ENCODE results near the gene DLX5.
"Not testable (repeated sequence)": the region's sequence is repeated elsewhere in the genome, so short reads cannot be mapped to it uniquely, and the experiment has no call there.

DLX5 gene

GRCh38 chr7:97024209-97025129 lies at the start of gene DLX5:
TSS of gene DLX5 (minus strand) at chr7:97024831. CDS start at chr7:97024623, 208 bp downstream.
- no peak for DNase-seq

GRCh38 chr7:97072025-97072424 lies 47.4 kb upstream of the DLX5 start:
- not testable (repeated sequence) for DNase-seq

GRCh38 chr7:97064972-97065587 lies 40.4 kb upstream of the DLX5 start:
- DNase-seq: peak in 1 of 2 donors; percentile 45

GRCh38 chr7:97064020-97064419 lies 39.4 kb upstream of the DLX5 start:
- no peak for DNase-seq

GRCh38 chr7:97043281-97043680 lies 18.6 kb upstream of the DLX5 start:
- no peak for DNase-seq

- DNase-seq: no peak
Observed at GRCh38 chr7:97039374-97040065, 14.9 kb upstream of the DLX5 start.

- DNase-seq: not testable (repeated sequence)
Observed at GRCh38 chr7:97034213-97034852, 9.7 kb upstream of the DLX5 start.

GRCh38 chr7:97027427-97028234 lies 3.0 kb upstream of the DLX5 start:
- peak in 1 of 2 donors; percentile 53 for DNase-seq

GRCh38 chr7:97026715-97027426 lies 2.2 kb upstream of the DLX5 start:
- no peak for DNase-seq

- no peak for DNase-seq
Observed at GRCh38 chr7:97025983-97026714, 1.5 kb upstream of the DLX5 start.

GRCh38 chr7:97025130-97025499 lies 484 bp upstream of the DLX5 start:
- DNase-seq: no peak

- DNase-seq: no peak
Observed at GRCh38 chr7:97022491-97023306, 1.9 kb downstream of the DLX5 start.

GRCh38 chr7:97021747-97022490 lies 2.7 kb downstream of the DLX5 start:
- no peak for DNase-seq

GRCh38 chr7:97020996-97021746 lies 3.5 kb downstream of the DLX5 start:
- no peak for DNase-seq

GRCh38 chr7:97020601-97020995 lies 4.0 kb downstream of the DLX5 start:
- DNase-seq: no peak

GRCh38 chr7:97019710-97020225 lies 4.9 kb downstream of the DLX5 start:
- DNase-seq: no peak

GRCh38 chr7:97018791-97019531 lies 5.7 kb downstream of the DLX5 start:
- no peak for DNase-seq

Data from bone marrow (tissue), 2 donors.